Karpas-422 (cell line): ENCODE results near the gene CPM. TPM values are rescaled to one million over a fixed set of nuclear protein-coding genes. Genes with fewer than 3 reads are reported as not detected.
A peak's percentile ranks its signal among the peaks of the same experiment; 100 is the strongest.
"Not testable (repeated sequence)": the region's sequence is repeated elsewhere in the genome, so short reads cannot be mapped to it uniquely, and the experiment has no call there.

Experiments
- DNase-seq: peaks from one replicate; pipeline ENCODE4 v3.0.0-alpha.2; 2015
- H2AFZ ChIP-seq: fragments of 200-600 bp; sonication (generic); 2 replicates; pipeline ENCODE4 v1.6.1; 2014; ENCODE audit warnings: antibody characterized with exemption, low read length, mixed read lengths
- H3K27ac ChIP-seq: fragments of 200-600 bp; sonication (generic); 2 replicates; pipeline ENCODE4 v1.5.1; 2014; ENCODE audit warnings: mild to moderate bottlenecking, low read length, moderate library complexity
- H3K27me3 ChIP-seq: fragments of 200-600 bp; sonication (generic); 2 replicates; pipeline ENCODE4 v1.6.1; 2014; ENCODE audit warnings: low read length, mixed read lengths
- H3K36me3 ChIP-seq: fragments of 200-600 bp; sonication (generic); 2 replicates; pipeline ENCODE4 v1.6.1; 2014; ENCODE audit warnings: low read length, mixed read lengths; ENCODE audit not compliant: insufficient read depth
- H3K4me1 ChIP-seq: fragments of 200-600 bp; sonication (generic); 2 replicates; pipeline ENCODE4 v1.6.1; 2014; ENCODE audit warnings: mild to moderate bottlenecking, low read length, mixed read lengths
- H3K4me2 ChIP-seq: fragments of 200-600 bp; sonication (generic); 2 replicates; pipeline ENCODE4 v1.6.1; 2014; ENCODE audit warnings: low read length, low read depth, mild to moderate bottlenecking; ENCODE audit not compliant: poor library complexity, severe bottlenecking
- H3K4me3 ChIP-seq: fragments of 200-600 bp; sonication (generic); 2 replicates; pipeline ENCODE4 v1.5.1; 2014; ENCODE audit warnings: mild to moderate bottlenecking, antibody characterized with exemption, low read length, mixed read lengths
- H3K79me2 ChIP-seq: fragments of 200-600 bp; sonication (generic); 2 replicates; pipeline ENCODE4 v1.6.1; 2014; ENCODE audit warnings: mild to moderate bottlenecking, low read length, mixed read lengths
- H3K9ac ChIP-seq: fragments of 200-600 bp; sonication (generic); 2 replicates; pipeline ENCODE4 v1.6.0; 2014; ENCODE audit warnings: low read length
- H3K9me2 ChIP-seq: fragments of 200-600 bp; sonication (generic), shearing (Covaris generic); replicated peaks from 2 replicates; pipeline ENCODE4 v1.6.0; 2014; ENCODE audit warnings: mild to moderate bottlenecking, low read length, moderate library complexity; ENCODE audit not compliant: insufficient read depth
- H3K9me3 ChIP-seq: fragments of 300-700, 200-600 bp; sonication (generic); 2 replicates; pipeline ENCODE4 v1.6.1; 2014; ENCODE audit warnings: low read length, mixed read lengths
- H4K20me1 ChIP-seq: fragments of 200-600 bp; sonication (generic); 2 replicates; pipeline ENCODE4 v1.6.1; 2014; ENCODE audit warnings: mild to moderate bottlenecking, antibody characterized with exemption, low read length, low read depth; ENCODE audit not compliant: insufficient read depth
- total RNA-seq: library from RNA; depleted of rRNA; stranded (reverse); fragments of >200 nt; shearing (Covaris generic); gene quantifications from 2 replicates; pipeline ENCODE4 v1.2.3, GENCODE V29; 2014; ENCODE audit warnings: low replicate concordance

Gene CPM
- total RNA-seq, 1 experiment from 2014 or later, result not detected

DNA sequence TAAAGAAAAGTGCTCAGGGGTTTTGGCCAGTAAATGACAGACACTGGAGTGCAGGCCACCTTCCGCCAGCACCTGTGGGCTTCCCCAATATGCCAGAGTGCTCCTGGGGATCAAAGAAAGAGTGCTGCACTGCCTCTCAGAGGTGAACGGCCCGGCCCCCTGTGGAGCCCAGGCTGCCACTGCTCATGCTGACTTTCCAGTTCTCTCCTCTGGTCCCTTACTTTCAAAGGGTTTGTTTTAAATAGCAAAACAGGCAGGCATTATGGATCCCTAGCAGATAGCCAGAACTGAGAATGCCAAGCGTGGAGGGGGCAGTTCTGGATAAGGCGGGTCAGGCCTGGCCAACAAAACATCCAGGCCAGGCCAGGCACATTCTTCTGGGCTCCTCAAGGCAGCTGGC is 65.4 kb downstream of the CPM start:
- Histone ChIP-seq H3K9me3 (no peaks in the 10 kb centered on the region), H3K27me3 (no peaks in the 10 kb centered on the region), H3K4me3 (no peak overlapping the region), H3K36me3 (no peaks in the 10 kb centered on the region), H2AFZ (no peak overlapping the region), H3K27ac (no peak overlapping the region), H3K4me2 (no peak overlapping the region), H3K79me2 (no peaks in the 10 kb centered on the region), H4K20me1 (no peaks in the 10 kb centered on the region), H3K4me1 (no peaks in the 10 kb centered on the region), H3K9me2 (no peaks in the 10 kb centered on the region), H3K9ac (no peak overlapping the region)
- no peak for DNase-seq

DNA sequence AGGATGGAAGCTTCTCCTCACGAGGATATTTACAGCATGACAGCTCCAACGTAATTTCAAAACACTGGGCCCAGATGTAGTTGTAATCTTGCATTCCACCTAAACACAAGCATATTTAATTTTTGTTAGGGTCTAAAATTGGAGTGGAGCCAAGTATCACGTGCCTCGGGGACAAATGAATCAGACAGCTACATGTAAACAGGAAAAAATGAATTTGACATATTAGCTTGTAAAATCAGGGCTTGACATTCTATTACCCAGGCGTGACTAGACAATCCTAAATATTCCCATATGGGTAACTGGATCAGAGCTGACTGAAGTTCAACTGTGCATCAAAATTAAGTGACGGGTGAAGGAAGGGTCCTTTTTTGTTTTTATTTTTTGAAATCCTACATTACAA is 66.0 kb downstream of the CPM start:
- Histone ChIP-seq H3K9me3 (no peaks in the 10 kb centered on the region), H2AFZ (no peak overlapping the region), H4K20me1 (no peaks in the 10 kb centered on the region), H3K36me3 (no peaks in the 10 kb centered on the region), H3K4me2 (no peak overlapping the region), H3K4me3 (no peak overlapping the region), H3K9ac (no peak overlapping the region), H3K4me1 (no peaks in the 10 kb centered on the region), H3K79me2 (no peaks in the 10 kb centered on the region), H3K27me3 (no peaks in the 10 kb centered on the region), H3K9me2 (no peaks in the 10 kb centered on the region), H3K27ac (no peak overlapping the region)
- no peak for DNase-seq

DNA sequence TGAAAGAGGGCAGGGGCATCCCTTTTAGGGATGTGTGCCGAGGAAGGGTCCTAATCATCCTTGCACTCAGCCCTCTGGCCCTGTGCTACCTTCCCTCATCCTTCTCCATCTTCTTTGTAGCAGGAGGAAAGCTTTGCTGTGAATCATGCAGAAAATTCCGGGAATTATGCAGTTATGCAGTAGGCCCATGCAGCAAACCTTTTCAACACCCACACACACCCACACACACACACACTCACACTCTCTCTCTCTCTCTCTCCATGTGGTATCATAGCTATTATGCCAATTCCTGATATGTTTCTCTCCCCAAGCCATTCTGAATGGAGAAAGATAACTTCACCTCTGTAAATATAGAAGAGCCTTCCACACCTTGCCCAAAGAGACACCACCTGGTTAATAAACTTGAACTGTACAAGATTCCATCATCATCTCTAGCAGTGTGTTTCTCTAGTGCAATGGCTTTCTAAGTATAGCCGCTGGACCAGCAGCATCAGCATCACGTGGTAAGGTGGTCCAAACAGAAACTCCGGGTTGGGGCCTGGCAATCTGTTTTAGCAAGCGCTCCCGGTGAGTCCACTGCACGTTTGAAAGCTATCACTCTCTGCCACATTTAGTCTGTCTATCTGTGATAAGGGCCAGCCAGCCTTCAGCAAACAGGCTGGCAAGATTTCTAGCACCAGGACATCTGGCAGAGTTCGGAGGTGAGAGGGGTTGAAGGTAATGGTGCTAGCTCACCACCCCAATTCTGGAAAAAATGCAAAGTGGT is 67.4 kb downstream of the CPM start:
- H4K20me1 ChIP-seq, result no peaks in the 10 kb centered on the region
- H3K4me3 ChIP-seq, result no peak overlapping the region
- H3K36me3 ChIP-seq, result no peaks in the 10 kb centered on the region
- no peak overlapping the region for H3K4me2 ChIP-seq
- H3K9me2 ChIP-seq, result no peaks in the 10 kb centered on the region
- H3K9ac ChIP-seq, result no peak overlapping the region
- H3K79me2 ChIP-seq, result no peaks in the 10 kb centered on the region
- H3K4me1 ChIP-seq, result no peaks in the 10 kb centered on the region
- H3K27ac ChIP-seq, result no peak overlapping the region
- H2AFZ ChIP-seq, result no peak overlapping the region
- H3K27me3 ChIP-seq, result no peaks in the 10 kb centered on the region
- H3K9me3 ChIP-seq, result no peaks in the 10 kb centered on the region
- no peak for DNase-seq

DNA sequence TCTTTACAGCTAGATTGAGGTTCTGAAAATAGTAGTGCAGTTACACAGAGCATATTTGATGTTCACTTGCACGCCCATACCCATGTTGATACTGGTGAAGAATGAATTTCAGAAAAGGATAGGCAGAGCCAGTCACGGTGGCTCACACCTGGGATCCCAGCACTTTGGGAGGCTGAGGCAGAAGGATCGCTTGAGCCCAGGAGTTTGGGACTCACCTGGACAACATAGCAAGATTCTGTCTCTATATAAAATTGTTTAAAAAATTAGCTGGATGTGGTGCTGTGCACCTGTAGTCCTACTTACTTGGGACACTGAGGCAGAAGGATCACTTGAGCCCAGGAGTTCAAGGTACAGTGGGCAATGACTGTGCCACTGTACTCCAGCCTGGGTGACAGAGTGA is 68.4 kb downstream of the CPM start:
- Histone ChIP-seq H4K20me1 (no peaks in the 10 kb centered on the region), H3K9me3 (no peaks in the 10 kb centered on the region), H3K27me3 (no peaks in the 10 kb centered on the region), H3K27ac (no peak overlapping the region), H3K9ac (no peak overlapping the region), H3K4me1 (no peaks in the 10 kb centered on the region), H3K4me2 (no peak overlapping the region), H3K79me2 (no peaks in the 10 kb centered on the region), H3K36me3 (no peaks in the 10 kb centered on the region), H3K9me2 (no peaks in the 10 kb centered on the region), H2AFZ (no peak overlapping the region), H3K4me3 (no peak overlapping the region)
- DNase-seq, result no peak

DNA sequence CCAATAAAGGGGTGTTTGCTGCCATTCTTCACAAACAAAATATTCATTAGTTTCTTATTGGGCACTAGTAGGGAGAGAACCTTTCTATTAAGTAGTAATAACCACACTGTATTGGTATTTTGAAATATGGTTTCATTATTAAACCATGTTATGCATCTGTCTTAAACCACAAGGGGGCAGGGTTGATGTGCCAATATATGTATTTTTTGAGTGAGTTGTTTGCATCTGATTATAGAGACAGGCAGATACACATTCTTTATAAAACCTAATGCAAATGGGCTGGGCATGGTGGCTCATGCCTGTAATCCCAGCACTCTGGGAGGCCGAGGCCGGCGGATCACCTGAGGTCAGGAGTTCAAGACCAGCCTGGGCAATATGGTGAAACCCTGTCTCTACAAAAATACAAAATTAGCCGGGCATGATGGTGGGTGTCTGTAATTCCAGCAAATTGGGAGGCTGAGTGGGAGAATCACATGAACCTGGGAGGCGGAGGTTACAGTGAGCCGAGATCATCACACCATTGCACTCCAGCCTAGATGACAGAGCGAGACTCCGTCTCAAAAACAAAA is 69.0 kb downstream of the CPM start:
- not testable (repeated sequence) for H3K9me2 ChIP-seq, H3K4me3 ChIP-seq, H2AFZ ChIP-seq, H3K4me2 ChIP-seq, H3K9me3 ChIP-seq, H3K4me1 ChIP-seq, H3K36me3 ChIP-seq, H4K20me1 ChIP-seq, H3K27me3 ChIP-seq, H3K9ac ChIP-seq, H3K27ac ChIP-seq, H3K79me2 ChIP-seq
- DNase-seq, result peak; percentile 77

DNA sequence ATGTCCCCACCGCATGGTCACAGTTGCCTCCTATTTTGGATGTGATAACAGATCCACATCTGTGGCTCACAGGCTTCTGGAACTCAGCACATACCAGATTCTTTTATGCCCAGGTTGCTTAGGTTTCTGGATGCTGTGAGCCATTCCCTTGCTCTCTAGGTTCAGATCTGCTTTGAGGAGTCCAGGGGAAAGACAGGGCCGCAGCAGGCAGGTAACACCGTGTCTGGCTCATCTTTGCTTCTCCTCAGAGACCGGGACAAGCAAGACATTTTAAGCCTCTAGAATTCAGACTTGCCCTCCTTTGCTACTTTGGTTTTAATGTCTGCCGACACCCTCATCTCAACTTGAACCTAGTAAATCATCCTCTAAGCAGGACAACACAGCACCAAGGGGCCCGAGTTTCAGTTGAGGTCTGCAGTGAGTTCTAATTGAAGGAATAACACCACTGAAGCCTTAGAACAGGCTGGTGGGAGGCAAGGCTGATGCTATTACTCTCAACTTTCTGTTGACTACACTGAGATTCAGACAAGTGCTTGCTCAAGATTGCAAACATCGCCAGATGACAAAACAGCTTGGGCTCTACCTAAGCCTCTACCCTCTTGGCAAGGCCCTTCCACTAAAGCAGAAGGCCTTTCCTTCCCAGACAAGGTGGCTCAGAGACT is 69.7 kb downstream of the CPM start:
- Histone ChIP-seq H3K9ac (no peak overlapping the region), H3K9me2 (no peaks in the 10 kb centered on the region), H3K27ac (no peak overlapping the region), H3K4me2 (no peak overlapping the region), H3K79me2 (no peaks in the 10 kb centered on the region), H3K4me1 (no peaks in the 10 kb centered on the region), H4K20me1 (no peaks in the 10 kb centered on the region), H3K36me3 (no peaks in the 10 kb centered on the region), H3K4me3 (no peak overlapping the region), H3K9me3 (no peaks in the 10 kb centered on the region), H3K27me3 (no peaks in the 10 kb centered on the region), H2AFZ (no peak overlapping the region)
- no peak for DNase-seq

DNA sequence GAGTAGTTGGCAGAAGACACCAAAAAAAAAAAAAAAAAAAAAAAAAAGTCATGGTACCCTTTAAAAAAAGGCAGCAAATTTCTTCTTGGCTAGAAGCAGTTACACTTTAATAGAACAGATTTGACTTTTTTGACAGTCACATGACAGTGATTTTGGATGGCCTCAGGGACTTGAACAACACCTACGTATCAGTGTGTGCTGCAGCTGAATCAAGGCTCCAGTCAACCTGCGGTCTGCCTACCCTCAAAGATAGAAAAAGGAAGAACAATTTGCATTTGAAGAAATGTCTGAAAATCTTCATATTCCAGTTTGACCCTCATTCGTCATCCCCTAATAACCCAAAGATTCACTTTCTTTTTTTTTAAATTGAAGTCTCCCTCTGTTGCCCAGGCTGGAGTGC is 71.1 kb downstream of the CPM start:
- Histone ChIP-seq H3K4me1 (no peaks in the 10 kb centered on the region), H3K9me3 (no peaks in the 10 kb centered on the region), H3K9ac (no peak overlapping the region), H3K27me3 (no peaks in the 10 kb centered on the region), H3K4me3 (no peak overlapping the region), H3K79me2 (no peaks in the 10 kb centered on the region), H3K27ac (no peak overlapping the region), H2AFZ (no peak overlapping the region), H3K4me2 (no peak overlapping the region), H3K9me2 (no peaks in the 10 kb centered on the region), H4K20me1 (no peaks in the 10 kb centered on the region), H3K36me3 (no peaks in the 10 kb centered on the region)
- DNase-seq, result no peak

DNA sequence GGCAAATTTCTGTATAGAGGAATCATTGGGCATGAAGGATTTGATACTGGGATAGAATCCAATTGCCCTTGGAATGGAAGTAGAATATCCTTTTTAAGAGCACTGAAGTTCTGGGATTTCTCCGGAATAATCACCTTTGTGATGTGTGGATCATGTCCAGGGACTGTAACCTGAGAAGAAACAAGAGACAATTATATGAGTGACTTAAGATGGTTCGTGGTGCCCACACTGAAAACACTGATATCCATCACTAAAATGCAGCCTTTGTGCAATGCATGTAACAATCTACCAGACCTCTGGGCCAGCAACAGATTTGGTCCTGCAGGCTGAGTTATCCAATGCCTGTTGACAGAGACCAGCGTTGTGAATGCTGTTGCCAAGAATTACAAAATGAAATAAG is 76.5 kb downstream of the CPM start:
- no peak overlapping the region for H3K4me2 ChIP-seq
- no peaks in the 10 kb centered on the region for H4K20me1 ChIP-seq
- H3K27ac ChIP-seq, result no peak overlapping the region
- no peaks in the 10 kb centered on the region for H3K36me3 ChIP-seq
- no peak overlapping the region for H2AFZ ChIP-seq
- H3K79me2 ChIP-seq, result no peaks in the 10 kb centered on the region
- H3K4me1 ChIP-seq, result no peaks in the 10 kb centered on the region
- H3K4me3 ChIP-seq, result no peak overlapping the region
- H3K9me3 ChIP-seq, result no peaks in the 10 kb centered on the region
- DNase-seq, result no peak
- no peaks in the 10 kb centered on the region for H3K9me2 ChIP-seq
- no peak overlapping the region for H3K9ac ChIP-seq
- H3K27me3 ChIP-seq, result no peaks in the 10 kb centered on the region
